K562 (cell line): Measurements from ENCODE around the gene EP300. TPM values are rescaled to one million over a fixed set of nuclear protein-coding genes. Genes with fewer than 3 reads are reported as not detected.

Experiments
- ATAC-seq: fragments of 200-7000 bp; cut with Tn5 transposase; 3 replicates; pipeline ENCODE4 v1.9.1; 2020; ENCODE audit warnings: moderate library complexity
- BruUV-seq: library from RNA; stranded (reverse); fragments of 400-500 nt; replicated peaks from 2 replicates; lab custom pipeline; 2021; lab: Mats Ljungman, UMichigan
- CTCF ChIA-PET: fragments of 300-600 bp; formaldehyde crosslinking; extraction: SDS; loops from one replicate; lab custom pipeline; 2021; ENCODE audit warnings: low intra/inter-chr PET ratio; lab: Yijun Ruan, JAX
- POLR2A ChIA-PET: fragments of 300-600, 350-650 bp; sonication (Branson Sonifier 250); formaldehyde crosslinking; extraction: SDS; loops from one replicate; lab custom pipeline; 2021; ENCODE audit warnings: antibody characterized with exemption, inconsistent platforms; lab: Yijun Ruan, JAX
- DNase-seq, 4 experiments: peaks; one replicate each; pipeline versions ENCODE4 v3.0.0 to v3.0.0-alpha.2; 2011 to 2018; ENCODE audit warnings: low spot score in 3 of 4, mixed read lengths in 3 of 4; ENCODE audit errors: extremely low read depth in 1 of 4
- FAIRE-seq: peaks from 2 replicates; lab custom pipeline; 2011; peaks lifted over from hg19 to GRCh38; lab: Jason Lieb, UNC
- H2AFZ ChIP-seq: 2 replicates; pipeline ENCODE4 v1.6.0; 2011; ENCODE audit warnings: low read depth, low read length, control low read depth, inconsistent platforms
- H3K27ac ChIP-seq: fragments of 200-600 bp; 3 replicates; pipeline ENCODE4 v1.8.0; 2011; ENCODE audit warnings: low read depth, mild to moderate bottlenecking, control low read depth, inconsistent platforms, low read length, moderate library complexity, mixed read lengths; ENCODE audit errors: extremely low read depth
- H3K27me3 ChIP-seq, 2 experiments: fragments of 300-600 bp in 1 of 2; 2 replicates in 1 of 2; 3 replicates in 1 of 2; pipeline versions ENCODE4 v1.6.0 to v1.8.0; 2011; ENCODE audit warnings: inconsistent platforms in 2 of 2, low read length in 2 of 2, mild to moderate bottlenecking in 1 of 2, mixed read lengths in 1 of 2, moderate library complexity in 1 of 2; ENCODE audit not compliant: control insufficient read depth in 2 of 2, insufficient read depth in 2 of 2
- H3K36me3 ChIP-seq: fragments of 300-600 bp; 3 replicates; pipeline ENCODE4 v1.8.0; 2011; ENCODE audit warnings: mild to moderate bottlenecking, low read length, inconsistent platforms; ENCODE audit not compliant: control insufficient read depth, insufficient read depth
- H3K4me1 ChIP-seq, 2 experiments: fragments of 200-600 bp in 1 of 2; replicated peaks in 1 of 2; 2 replicates in 1 of 2; 3 replicates in 1 of 2; pipeline versions ENCODE4 v1.5.1 to v1.8.0; 2011; ENCODE audit warnings: inconsistent platforms in 2 of 2, low read length in 2 of 2, mild to moderate bottlenecking in 1 of 2, mixed read lengths in 1 of 2, moderate library complexity in 1 of 2; ENCODE audit not compliant: control insufficient read depth in 2 of 2, insufficient read depth in 2 of 2
- H3K4me2 ChIP-seq: 2 replicates; pipeline ENCODE4 v1.6.1; 2011; ENCODE audit warnings: low read length, control low read depth, inconsistent platforms, mixed read lengths; ENCODE audit not compliant: insufficient read depth
- H3K4me3 ChIP-seq: fragments of 200-600 bp; sonication (generic), shearing (Covaris generic); 2 replicates; pipeline ENCODE4 v1.5.1; 2016; ENCODE audit warnings: control low read depth, inconsistent platforms
- H3K79me2 ChIP-seq: fragments of 200-600 bp; 3 replicates; pipeline ENCODE4 v1.8.0; 2011; ENCODE audit warnings: low read length, inconsistent platforms; ENCODE audit not compliant: control insufficient read depth, insufficient read depth
- H3K9ac ChIP-seq, 2 experiments: 2 replicates each; pipeline versions ENCODE4 v1.6.0 to v1.6.1; 2011; ENCODE audit warnings: low read depth in 2 of 2, low read length in 2 of 2, control low read depth in 1 of 2, inconsistent platforms in 1 of 2, mild to moderate bottlenecking in 1 of 2, mixed read lengths in 1 of 2; ENCODE audit not compliant: insufficient read depth in 1 of 2
- H3K9me1 ChIP-seq: one replicate; pipeline ENCODE4 v1.6.0; 2011; ENCODE audit warnings: inconsistent platforms, mild to moderate bottlenecking, low read length, moderate library complexity; ENCODE audit not compliant: control insufficient read depth, insufficient read depth
- H3K9me3 ChIP-seq: replicated peaks from 2 replicates; pipeline ENCODE4 v1.5.1; 2011; ENCODE audit warnings: low read depth, low read length, inconsistent platforms; ENCODE audit not compliant: control insufficient read depth, insufficient read depth
- H4K20me1 ChIP-seq: replicated peaks from 2 replicates; pipeline ENCODE4 v1.6.1; 2011; ENCODE audit warnings: low read length, inconsistent platforms, mixed read lengths; ENCODE audit not compliant: control insufficient read depth, insufficient read depth
- ARID1B ChIP-seq: fragments of 450-650 bp; IDR thresholded peaks from 2 replicates; pipeline ENCODE4 v1.6.1; 2016; ENCODE audit warnings: antibody characterized with exemption, mild to moderate bottlenecking, inconsistent platforms
- ARID2 ChIP-seq: fragments of 450-650 bp; IDR thresholded peaks from 2 replicates; pipeline ENCODE4 v1.6.1; 2017; ENCODE audit warnings: antibody characterized with exemption, mild to moderate bottlenecking
- CREM ChIP-seq: IDR thresholded peaks from 2 replicates; pipeline ENCODE4 v1.6.1; 2014; ENCODE audit warnings: antibody characterized with exemption, low read depth
- CUX1 ChIP-seq: fragments of 200-800 bp; sonication (Bioruptor generic); IDR thresholded peaks from 2 replicates; pipeline ENCODE4 v1.6.1; 2016; ENCODE audit warnings: missing genetic modification characterization, missing compliant biosample characterization
- E2F5 ChIP-seq: sonication (generic); formaldehyde crosslinking; IDR thresholded peaks from 2 replicates; pipeline ENCODE4 v1.8.0; 2022; ENCODE audit warnings: mild to moderate bottlenecking, missing genetic modification reagents
- FOS ChIP-seq: IDR thresholded peaks from 3 replicates; pipeline ENCODE4 v1.6.1; 2011; ENCODE audit not compliant: insufficient read length; ENCODE audit errors: extremely low read depth
- FOXK1 ChIP-seq: sonication (generic); formaldehyde crosslinking; IDR thresholded peaks from 2 replicates; pipeline ENCODE4 v1.8.0; 2022; ENCODE audit warnings: missing genetic modification reagents, mild to moderate bottlenecking, borderline replicate concordance
- HDAC2 ChIP-seq: fragments of 450-650 bp; IDR thresholded peaks from 2 replicates; pipeline ENCODE4 v1.6.1; 2016; ENCODE audit warnings: mild to moderate bottlenecking
- KAT2B ChIP-seq: IDR thresholded peaks from one replicate; pipeline ENCODE4 v1.6.1; 2012; ENCODE audit warnings: low read depth, mild to moderate bottlenecking, control low read depth, inconsistent platforms, low read length, moderate library complexity
- MLLT1 ChIP-seq, 2 experiments: fragments of 450-650 bp; IDR thresholded peaks; 2 replicates each; pipeline ENCODE4 v1.6.1; 2016
- NR0B1 ChIP-seq: fragments of 450-650 bp; IDR thresholded peaks from one replicate; pipeline ENCODE4 v1.6.1; 2018; ENCODE audit warnings: mild to moderate bottlenecking, moderate library complexity; ENCODE audit not compliant: partially characterized antibody
- SNAPC5 ChIP-seq: fragments of 250-450 bp; sonication (Bioruptor Pico); IDR thresholded peaks from 2 replicates; pipeline ENCODE4 v1.8.0; 2021; ENCODE audit warnings: moderate library complexity, mild to moderate bottlenecking, inconsistent platforms
- SUPT5H ChIP-seq: fragments of 450-650 bp; IDR thresholded peaks from 2 replicates; pipeline ENCODE4 v1.6.1; 2016
- TSC22D4 ChIP-seq: fragments of 450-650 bp; IDR thresholded peaks from 2 replicates; pipeline ENCODE4 v1.6.1; 2016; ENCODE audit warnings: missing genetic modification characterization, missing biosample characterization, control low read depth
- ZFP36 ChIP-seq: fragments of 150-350 bp; IDR thresholded peaks from 2 replicates; pipeline ENCODE4 v1.6.1; 2018; ENCODE audit warnings: low read length, low read depth; ENCODE audit not compliant: partially characterized antibody
- WGBS: fragments of 100-300 bp; shearing (Covaris generic); methylation state at CpG from one replicate; pipeline ENCODE4 v1.1.6; 2016; ENCODE audit warnings: low coverage, mixed read lengths; ENCODE audit not compliant: insufficient coverage; ENCODE audit errors: missing lambda C conversion rate; 5-methylcytosine and 5-hydroxymethylcytosine counted together
- in situ Hi-C: fragments of 300-500 bp; cut with MboI; formaldehyde crosslinking; loops from 4 replicates; pipeline ENCODE4 v1.15.0; 2018; ENCODE audit warnings: inconsistent platforms, mixed read lengths
- intact Hi-C: fragments of 100-400 bp; cut with micrococcal nuclease; formaldehyde crosslinking; loops from 2 replicates; pipeline ENCODE4 v1.14.2; 2022
- polyA plus RNA-seq, 8 experiments: library from polyadenylated mRNA; depleted of rRNA in 4 of 8; stranded (reverse) in 5 of 8; unstranded in 3 of 8; fragments of >200 nt; fragmentation: Nextera tagmentation in 2 of 8; fragmentation: Illumina TruSeq in 1 of 8; extraction: Ambion mirVana in 2 of 8; extraction: Trizol in 1 of 8; gene quantifications; 2 replicates each; pipeline versions ENCODE4 v1.2.1 to v1.2.3, GENCODE V29; 2011 to 2014; ENCODE audit warnings: inconsistent platforms in 1 of 8, missing spikeins in 1 of 8
- total RNA-seq, 7 experiments: library from RNA; depleted of rRNA in 6 of 7; stranded (reverse); fragments of >200 nt in 6 of 7; fragmentation: Illumina TruSeq in 2 of 7; extraction: Trizol in 2 of 7; gene quantifications; 2 replicates each; pipeline versions ENCODE4 v1.2.1 to v1.2.3, GENCODE V29; 2011 to 2021; ENCODE audit warnings: low replicate concordance in 1 of 7

EP300 gene
- total and polyA plus RNA-seq, 9 of the 15 experiments (the other 6 are each of a cell fraction or from before 2014, with no cell fraction given): 2.2 to 28.6 (median 10.9) TPM

- POLR2A ChIA-PET: no interaction called here
- in situ Hi-C loops (no loop called here), intact Hi-C loops (no loop called here)
- no TSS peak for BruUV-seq
- 98% methylated on average over 14 of the region's 14 CpGs for WGBS
- H3K4me2 ChIP-seq: no peak overlapping the region
- H3K36me3 ChIP-seq: peaks cover 70% of the 10 kb centered on the region
- no peaks in the 10 kb centered on the region for H3K27me3 ChIP-seq
- FAIRE-seq (no peak), ATAC-seq (no peak), DNase-seq (no peak)
- no peaks in the 10 kb centered on the region for H3K9me1 ChIP-seq
- CTCF ChIA-PET: no interaction called here
- no peak overlapping the region for H3K4me3 ChIP-seq
- no peak for TF ChIP-seq FOS
- no peak for TF ChIP-seq CUX1
- TF ChIP-seq ZFP36: no peak
- TF ChIP-seq SUPT5H: no peak
- no peak for TF ChIP-seq TSC22D4 (tag)
- TF ChIP-seq E2F5 (CRISPR knock-in tag): no peak
- TF ChIP-seq CREM: no peak
- TF ChIP-seq ARID1B: no peak
- TF ChIP-seq NR0B1: no peak
- no peak for TF ChIP-seq MLLT1 (IDR thresholded peaks at IDR 0.05)
- TF ChIP-seq FOXK1: no peak
- no peak for TF ChIP-seq HDAC2
- no peak for TF ChIP-seq SNAPC5 (CRISPR knock-in tag)
- TF ChIP-seq KAT2B: no peak
- TF ChIP-seq ARID2: no peak
- no peaks in the 10 kb centered on the region for H3K9me3 ChIP-seq
- H3K79me2 ChIP-seq: peaks cover 8% of the 10 kb centered on the region; the same call in 1 of the 3 replicates
- no peaks in the 10 kb centered on the region for H3K4me1 ChIP-seq
- no peaks in the 10 kb centered on the region for H4K20me1 ChIP-seq
- no peak overlapping the region for H3K27ac ChIP-seq
- no peak overlapping the region for H3K9ac ChIP-seq
- no peak overlapping the region for H2AFZ ChIP-seq
Measured at GRCh38 chr22:41128606-41129005, 36.2 kb downstream of the EP300 start.
